Mammary epithelial cell (primary cell): ENCODE results near the gene MOCS3.

Experiments used
- EZH2 ChIP-seq: IDR thresholded peaks from 2 replicates; pipeline ENCODE4 v1.6.1; 2012; ENCODE audit warnings: low read length, inconsistent platforms, borderline replicate concordance
- TF ChIP-seq, protein P1 (sequence below), 2 donors: IDR thresholded peaks in 1 of 2; conservative IDR thresholded peaks in 1 of 2; 2 replicates each; pipeline ENCODE4 v1.5.1; 2011 to 2012; ENCODE audit warnings: inconsistent platforms in 2 of 2, low read length in 2 of 2, mild to moderate bottlenecking in 2 of 2, control low read depth in 1 of 2, low read depth in 1 of 2; ENCODE audit not compliant: insufficient read depth in 1 of 2; ENCODE audit errors: extremely low read depth in 1 of 2

GRCh38 chr20:50999355-50999754, 40.7 kb downstream of the MOCS3 start:
- TF ChIP-seq, protein P1, sequence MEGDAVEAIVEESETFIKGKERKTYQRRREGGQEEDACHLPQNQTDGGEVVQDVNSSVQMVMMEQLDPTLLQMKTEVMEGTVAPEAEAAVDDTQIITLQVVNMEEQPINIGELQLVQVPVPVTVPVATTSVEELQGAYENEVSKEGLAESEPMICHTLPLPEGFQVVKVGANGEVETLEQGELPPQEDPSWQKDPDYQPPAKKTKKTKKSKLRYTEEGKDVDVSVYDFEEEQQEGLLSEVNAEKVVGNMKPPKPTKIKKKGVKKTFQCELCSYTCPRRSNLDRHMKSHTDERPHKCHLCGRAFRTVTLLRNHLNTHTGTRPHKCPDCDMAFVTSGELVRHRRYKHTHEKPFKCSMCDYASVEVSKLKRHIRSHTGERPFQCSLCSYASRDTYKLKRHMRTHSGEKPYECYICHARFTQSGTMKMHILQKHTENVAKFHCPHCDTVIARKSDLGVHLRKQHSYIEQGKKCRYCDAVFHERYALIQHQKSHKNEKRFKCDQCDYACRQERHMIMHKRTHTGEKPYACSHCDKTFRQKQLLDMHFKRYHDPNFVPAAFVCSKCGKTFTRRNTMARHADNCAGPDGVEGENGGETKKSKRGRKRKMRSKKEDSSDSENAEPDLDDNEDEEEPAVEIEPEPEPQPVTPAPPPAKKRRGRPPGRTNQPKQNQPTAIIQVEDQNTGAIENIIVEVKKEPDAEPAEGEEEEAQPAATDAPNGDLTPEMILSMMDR (conservative IDR thresholded peaks at IDR 0.05 in 1 of 2, IDR thresholded peaks at IDR 0.05 in 1 of 2; ENCODE audit: extremely low read depth in 1 of 2, insufficient read depth in 1 of 2, low read depth in 1 of 2, low read length in 2 of 2) = no peak
- TF ChIP-seq EZH2 = no peak
